Measurements from ENCODE around the gene HIC1. TPM values are rescaled to one million over a fixed set of nuclear protein-coding genes. Genes with fewer than 3 reads are reported as not detected.
"Not testable (repeated sequence)": the region's sequence is repeated elsewhere in the genome, so short reads cannot be mapped to it uniquely, and the experiment has no call there.

The HIC1 gene
- 0.89 and 4.4 TPM in 2 replicates for polyA plus RNA-seq (2014; cell fraction: cytosol; rRNA removed)
- polyA plus RNA-seq (2014; cell fraction: nucleus; rRNA removed) = 9.0 and 14.7 TPM in 2 replicates

DNA sequence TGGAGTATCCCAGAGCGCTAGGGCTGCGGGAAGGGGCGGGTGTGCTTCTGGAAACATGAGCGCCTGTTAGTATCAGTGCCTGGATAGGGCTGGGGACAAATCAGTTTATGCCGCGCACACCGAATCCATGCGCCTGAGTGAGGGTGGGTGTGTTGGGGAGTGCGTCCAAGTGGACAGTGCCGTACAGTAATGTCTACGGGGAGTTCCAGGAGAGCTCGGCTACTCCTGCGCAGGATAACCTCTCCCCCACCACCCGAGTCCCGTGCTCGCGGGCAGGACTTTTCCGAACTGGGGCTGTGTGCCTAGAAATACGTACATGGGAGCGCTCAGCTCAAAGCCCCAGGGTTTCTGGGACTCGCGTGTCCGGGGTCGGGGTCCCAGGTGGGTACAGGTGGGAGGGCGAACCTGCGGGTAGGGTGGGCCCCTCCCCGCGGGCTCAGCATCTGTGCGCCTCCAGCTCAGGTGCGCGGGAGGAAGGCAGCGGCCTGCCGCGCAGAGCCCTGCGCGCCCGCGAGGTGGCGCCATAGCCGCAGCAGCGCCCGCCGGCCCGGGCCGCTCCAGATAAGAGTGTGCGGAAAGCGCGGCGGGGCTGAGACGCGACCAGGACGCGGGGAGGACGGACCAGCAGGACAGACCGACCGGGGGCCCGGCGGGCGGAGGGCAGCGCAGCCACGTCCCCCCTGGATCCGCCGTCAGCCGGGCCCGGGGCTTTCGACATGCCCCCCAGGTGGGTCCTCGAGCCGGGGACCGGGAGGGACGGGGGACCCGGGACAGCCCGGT, at the start of gene HIC1:
Gene HIC1, plus strand, starts transcription at position 592 of the 780 bp plus-strand sequence. CDS start 1,588 bp downstream, outside the sequence.
- DNase-seq (ENCODE audit: low spot score) = peak; percentile 76

GRCh38 chr17:2008332-2009126, 46.4 kb upstream of the HIC1 start:
- no peak for DNase-seq (ENCODE audit: low spot score)

DNA sequence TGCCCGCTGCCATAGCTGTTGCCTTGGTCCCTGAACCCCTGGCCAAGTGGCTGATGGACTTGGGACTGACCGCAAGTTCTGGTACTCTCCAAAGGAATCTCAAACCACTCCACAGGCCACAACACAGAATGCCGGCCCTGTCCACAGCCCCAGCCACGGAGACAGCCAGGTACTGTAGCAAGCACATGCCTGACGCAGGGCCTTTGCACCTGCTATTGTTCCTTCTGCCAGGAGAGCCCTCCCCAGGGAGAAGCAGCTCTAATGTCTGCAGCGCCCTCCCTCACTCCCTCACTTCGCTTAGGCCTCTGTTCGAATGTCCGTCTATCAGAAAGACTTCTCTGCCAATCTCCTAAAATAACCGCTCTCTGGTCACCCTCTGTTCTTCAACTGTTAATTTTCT, 45.2 kb upstream of the HIC1 start:
- DNase-seq (ENCODE audit: low spot score) = no peak

- no peak for DNase-seq (ENCODE audit: low spot score)
Measured at GRCh38 chr17:2011411-2012371, 43.2 kb upstream of the HIC1 start.

GRCh38 chr17:2012499-2012898, 42.4 kb upstream of the HIC1 start:
- no peak for DNase-seq (ENCODE audit: low spot score)

DNA sequence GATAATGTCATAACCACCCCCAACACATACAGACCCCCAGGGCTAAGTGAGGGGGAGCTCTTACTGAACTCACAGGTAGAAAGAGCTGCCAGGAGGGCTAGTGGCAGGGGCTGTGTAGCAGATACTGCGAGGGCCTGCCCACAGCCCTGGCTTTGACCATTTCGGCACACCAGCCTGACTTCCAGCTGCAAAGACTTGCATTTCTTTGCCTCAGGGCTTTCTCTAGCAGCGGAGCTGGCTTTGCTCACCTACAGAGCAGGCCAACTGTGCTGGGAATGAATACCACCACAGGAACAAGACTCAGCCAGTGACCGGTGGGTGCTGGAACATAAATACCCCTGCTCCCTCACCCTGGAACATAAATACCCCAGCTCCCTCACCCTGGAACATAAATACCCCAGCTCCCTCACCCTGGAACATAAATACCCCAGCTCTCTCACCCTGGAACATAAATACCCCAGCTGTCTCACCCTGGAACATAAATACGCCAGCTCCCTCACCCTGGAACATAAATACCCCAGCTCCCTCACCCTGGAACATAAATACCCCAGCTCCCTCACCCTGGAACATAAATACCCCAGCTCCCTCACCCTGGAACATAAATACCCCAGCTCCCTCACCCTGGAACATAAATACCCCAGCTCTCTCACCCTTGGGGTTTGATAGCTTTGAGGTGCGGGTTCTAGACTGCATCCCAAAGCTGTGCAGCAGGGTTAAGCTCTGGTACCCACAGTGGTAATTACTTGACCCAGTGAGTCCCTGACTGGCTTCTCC, 41.5 kb upstream of the HIC1 start:
- DNase-seq (ENCODE audit: low spot score) = not testable (repeated sequence)

DNA sequence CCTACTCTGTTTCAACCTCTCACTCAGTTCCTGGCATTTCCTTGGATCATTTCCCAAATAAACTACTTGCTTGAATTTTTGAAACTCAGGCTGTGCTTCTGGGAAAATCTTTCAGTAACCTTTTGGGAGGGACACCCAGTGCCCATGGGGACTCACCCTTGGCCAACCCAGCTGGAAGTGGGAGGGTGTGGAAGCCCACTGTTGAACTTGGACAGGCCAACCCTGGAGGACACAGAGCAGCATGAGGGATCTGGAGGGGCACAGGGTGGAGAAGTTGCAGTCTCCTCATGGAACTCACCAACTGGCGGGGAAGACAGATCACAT, 40.9 kb upstream of the HIC1 start:
- DNase-seq (ENCODE audit: low spot score) = no peak

- DNase-seq (ENCODE audit: low spot score) = no peak
Measured at GRCh38 chr17:2015314-2015713, 39.6 kb upstream of the HIC1 start.

- DNase-seq (ENCODE audit: low spot score) = no peak
Measured at GRCh38 chr17:2016494-2016893, 38.4 kb upstream of the HIC1 start.

DNA sequence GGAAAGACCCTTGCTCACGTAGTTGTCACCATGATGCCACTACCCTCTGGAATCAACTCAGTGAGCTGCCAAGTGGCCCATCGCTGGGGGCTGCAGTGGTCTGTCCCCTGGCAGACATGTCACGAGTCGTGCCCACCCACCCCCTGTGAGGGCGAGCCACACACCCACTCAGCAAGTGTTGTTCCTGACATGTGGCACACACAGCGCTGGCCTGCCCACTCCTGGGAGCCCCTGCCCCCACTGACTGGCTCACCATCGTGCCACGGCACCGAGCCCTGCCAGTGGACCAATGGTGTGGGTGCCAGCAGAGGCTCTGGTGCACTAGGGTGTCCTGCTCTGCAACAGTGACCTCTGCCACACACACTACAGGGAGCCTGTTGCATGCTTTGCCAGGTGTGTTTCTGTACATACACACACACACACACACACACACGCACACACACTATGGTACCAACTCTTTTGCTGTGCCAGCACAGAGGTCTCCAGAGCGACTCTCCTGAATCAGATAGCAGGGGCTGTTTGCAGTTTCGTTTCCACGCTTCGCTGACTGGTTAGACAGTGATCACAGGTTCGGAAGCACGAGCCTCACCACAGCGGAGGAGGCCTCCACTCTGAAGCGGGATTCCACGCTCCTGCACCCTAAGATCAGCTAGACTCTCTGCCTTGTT, 37.5 kb upstream of the HIC1 start:
- no peak for DNase-seq (ENCODE audit: low spot score)

DNA sequence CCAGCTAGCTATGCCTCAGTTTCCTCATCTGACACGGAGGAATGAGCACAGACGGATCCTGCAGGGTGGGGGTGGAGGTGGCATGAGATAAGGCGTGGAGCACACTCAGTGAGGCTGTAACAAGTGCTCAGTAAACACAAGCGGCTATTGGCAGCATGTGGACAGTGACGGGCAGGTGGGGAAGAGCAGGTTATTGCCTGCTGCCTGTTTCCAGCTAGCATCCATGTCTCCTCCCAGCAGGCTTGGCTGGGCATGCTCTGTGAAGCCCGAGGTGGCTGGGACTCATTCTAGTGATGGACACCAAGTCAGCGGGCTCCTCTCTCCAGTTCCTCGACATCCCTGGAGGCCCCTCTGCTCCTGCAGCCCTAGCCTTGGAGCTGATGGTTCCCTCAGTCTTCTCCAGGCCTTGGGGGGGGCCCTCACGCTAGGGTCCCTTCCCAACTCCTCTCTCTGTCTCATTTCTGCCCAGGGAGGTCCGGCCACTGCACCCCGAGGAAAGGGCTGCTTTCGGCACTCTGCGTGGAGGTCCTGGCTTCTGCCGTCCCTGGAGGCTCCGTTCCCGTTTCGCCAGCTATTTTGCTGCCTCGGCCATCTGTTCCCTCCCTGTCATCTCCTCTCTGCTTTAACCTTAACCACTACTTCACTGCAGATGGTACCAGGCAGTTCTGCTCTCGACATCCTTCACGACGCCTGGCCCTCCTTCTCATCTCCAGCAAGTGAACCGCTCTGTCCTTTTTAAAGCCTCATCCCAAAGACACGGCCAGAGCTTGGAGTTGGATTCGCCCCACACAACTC, 36.0 kb upstream of the HIC1 start:
- no peak for DNase-seq (ENCODE audit: low spot score)

DNA sequence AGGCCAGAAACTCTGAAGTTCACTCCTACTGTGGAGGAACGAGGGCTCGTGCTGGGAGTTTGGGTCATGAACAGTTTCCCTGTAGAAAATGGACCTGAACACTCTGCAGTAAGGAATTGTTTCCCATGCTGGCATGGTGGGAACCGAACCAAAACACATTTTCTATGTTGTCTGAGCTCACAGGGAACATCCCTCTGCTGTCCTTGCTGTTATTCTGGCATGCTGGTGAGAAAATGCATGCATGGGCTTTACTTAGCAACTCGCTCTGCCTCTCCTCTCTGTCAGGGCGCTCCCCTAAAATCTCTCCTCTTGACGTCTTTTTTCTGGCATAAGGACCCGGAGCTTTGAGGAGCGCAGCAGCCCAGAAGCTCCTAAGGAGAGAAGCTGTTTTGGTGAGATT, 35.2 kb upstream of the HIC1 start:
- no peak for DNase-seq (ENCODE audit: low spot score)

DNA sequence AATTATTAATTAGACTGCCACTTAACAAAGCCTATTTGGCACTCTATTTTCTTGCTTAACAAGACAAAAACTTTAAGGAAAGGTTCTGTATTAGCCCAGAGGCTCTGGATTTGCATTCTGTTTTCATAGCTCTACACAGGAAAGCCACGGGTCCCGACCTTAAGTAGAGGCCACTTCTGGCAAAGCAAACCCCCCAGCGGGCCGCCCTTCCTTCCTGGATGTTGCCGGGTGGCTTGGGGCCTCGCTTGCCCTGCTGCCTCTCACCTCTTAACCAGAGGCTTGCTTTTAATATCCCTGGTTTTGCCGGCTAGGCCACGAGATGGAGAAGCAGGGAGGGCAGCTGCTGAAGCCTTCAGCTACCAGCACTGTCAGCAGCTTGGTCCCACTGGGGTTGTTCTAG, 34.2 kb upstream of the HIC1 start:
- no peak for DNase-seq (ENCODE audit: low spot score)

- DNase-seq (ENCODE audit: low spot score) = no peak
Measured at GRCh38 chr17:2022647-2023240, 32.2 kb upstream of the HIC1 start.

GRCh38 chr17:2023256-2023655, 31.6 kb upstream of the HIC1 start:
- no peak for DNase-seq (ENCODE audit: low spot score)

DNA sequence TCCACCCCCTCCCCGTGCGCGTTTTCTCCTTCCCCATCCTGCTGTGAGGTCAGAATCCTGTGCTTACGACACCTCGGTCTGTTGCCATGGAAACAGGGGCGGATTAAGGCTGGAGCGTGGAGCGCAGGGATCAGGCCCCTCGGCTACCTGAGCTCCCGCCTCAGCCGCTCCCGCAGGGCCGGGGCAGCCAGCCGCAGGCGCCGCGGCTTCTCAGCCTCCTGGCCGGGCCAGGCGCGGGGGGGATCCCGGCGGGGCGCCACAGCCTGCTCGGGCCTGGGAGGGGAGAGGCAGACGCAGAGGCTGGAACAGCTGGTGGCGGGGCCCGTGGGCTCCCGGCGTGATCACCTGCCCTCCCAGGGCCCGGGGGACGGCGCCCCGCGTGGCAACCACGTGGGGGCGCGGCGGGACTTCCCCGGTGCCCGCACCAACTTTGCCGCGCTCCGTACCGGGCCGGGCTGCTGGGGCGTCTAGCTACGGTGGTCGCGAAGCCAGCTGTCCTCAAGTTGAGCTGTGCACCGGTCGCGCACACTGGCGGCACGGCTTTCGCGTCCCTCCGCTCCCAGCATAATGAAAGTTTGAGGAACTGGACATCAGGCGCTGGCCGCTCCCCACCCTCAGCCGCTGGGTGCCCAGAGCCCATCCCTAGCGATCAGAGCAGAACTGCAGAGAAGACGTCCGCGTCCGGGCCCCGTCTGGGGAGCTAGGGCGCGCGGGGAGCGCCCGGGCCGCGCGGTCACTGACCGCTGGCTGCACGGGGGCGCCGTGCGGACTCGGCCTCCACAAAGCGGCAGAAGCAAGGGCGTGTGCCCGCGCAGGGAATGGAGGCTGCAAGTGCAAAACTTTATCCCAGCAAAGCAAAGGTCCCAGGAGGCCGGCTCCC, 31.0 kb upstream of the HIC1 start:
- DNase-seq (ENCODE audit: low spot score) = peak; percentile 73

- no peak for DNase-seq (ENCODE audit: low spot score)
Measured at GRCh38 chr17:2024572-2025219, 30.2 kb upstream of the HIC1 start.

DNA sequence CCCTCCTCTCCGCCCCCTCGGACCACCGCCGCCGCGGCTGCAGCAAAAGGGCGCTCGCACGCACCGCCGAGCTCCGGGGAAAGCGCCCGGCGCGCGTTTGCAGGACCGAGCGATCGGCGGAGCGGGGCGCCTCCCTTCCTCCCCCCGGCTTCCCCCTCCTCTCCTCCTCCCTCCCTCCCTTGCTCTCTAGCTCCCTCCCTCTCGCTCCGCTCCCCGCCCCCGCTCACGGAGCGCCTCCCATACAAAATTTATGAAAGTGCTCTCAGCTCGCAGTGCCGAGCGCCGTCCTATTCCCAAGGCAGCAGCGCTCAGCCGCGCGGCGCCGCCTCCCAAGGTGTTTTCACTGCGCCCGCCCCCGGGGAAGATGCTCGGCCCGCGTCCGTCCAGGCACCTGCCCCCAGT, 29.7 kb upstream of the HIC1 start, which contains the start of gene RTN4RL1:
Gene RTN4RL1, minus strand, starts transcription at position 115 of the 402 bp plus-strand sequence. CDS start 469 bp downstream, outside the sequence.
- peak; percentile 53 for DNase-seq (ENCODE audit: low spot score)

All from SK-N-DZ (cell line).